Sigmoid colon (tissue), 4 donors: ENCODE measurements around the gene ELOVL7.

Experiments used
- EP300 ChIP-seq, 4 donors: sonication (generic); formaldehyde crosslinking; IDR thresholded peaks; one replicate each; pipeline ENCODE4 v1.6.1; 2017; ENCODE audit warnings: antibody characterized with exemption in 4 of 4
- POLR2AphosphoS5 ChIP-seq, 4 donors: sonication (generic); formaldehyde crosslinking; IDR thresholded peaks; one replicate each; pipeline ENCODE4 v1.6.1; 2017; ENCODE audit warnings: antibody characterized with exemption in 4 of 4
- TF ChIP-seq, protein P1 (sequence below), 4 experiments: fragments of 450-650 bp in 3 of 4; fragments of 200-600 bp in 1 of 4; IDR thresholded peaks; one replicate each; pipeline ENCODE4 v1.5.1; 2016 to 2019; ENCODE audit warnings: antibody characterized with exemption in 4 of 4, mild to moderate bottlenecking in 3 of 4, moderate library complexity in 2 of 4

DNA sequence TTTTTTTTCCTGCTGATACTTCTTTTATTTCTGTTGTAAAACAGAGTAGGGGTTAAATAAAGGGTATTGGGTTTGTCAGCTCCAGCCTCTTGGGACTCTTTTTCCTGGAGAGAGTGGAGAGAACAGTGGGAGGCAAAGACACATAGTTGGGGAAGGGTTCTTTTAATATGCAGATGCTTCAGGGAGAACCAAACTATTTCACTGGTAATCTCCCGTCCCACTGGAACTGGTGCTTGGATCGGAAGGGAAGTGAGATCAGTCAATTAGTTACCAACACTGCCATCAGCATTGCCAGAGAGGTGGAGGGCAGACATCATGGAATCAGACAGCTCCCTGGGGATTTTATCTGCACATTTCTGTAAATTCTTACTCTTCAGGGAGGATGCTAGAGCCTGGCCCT is 47.6 kb upstream of the ELOVL7 start:
- TF ChIP-seq, protein P1, sequence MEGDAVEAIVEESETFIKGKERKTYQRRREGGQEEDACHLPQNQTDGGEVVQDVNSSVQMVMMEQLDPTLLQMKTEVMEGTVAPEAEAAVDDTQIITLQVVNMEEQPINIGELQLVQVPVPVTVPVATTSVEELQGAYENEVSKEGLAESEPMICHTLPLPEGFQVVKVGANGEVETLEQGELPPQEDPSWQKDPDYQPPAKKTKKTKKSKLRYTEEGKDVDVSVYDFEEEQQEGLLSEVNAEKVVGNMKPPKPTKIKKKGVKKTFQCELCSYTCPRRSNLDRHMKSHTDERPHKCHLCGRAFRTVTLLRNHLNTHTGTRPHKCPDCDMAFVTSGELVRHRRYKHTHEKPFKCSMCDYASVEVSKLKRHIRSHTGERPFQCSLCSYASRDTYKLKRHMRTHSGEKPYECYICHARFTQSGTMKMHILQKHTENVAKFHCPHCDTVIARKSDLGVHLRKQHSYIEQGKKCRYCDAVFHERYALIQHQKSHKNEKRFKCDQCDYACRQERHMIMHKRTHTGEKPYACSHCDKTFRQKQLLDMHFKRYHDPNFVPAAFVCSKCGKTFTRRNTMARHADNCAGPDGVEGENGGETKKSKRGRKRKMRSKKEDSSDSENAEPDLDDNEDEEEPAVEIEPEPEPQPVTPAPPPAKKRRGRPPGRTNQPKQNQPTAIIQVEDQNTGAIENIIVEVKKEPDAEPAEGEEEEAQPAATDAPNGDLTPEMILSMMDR (IDR thresholded peaks at IDR 0.05) = no peak
- TF ChIP-seq POLR2AphosphoS5 (IDR thresholded peaks at IDR 0.05) (no peak), EP300 (IDR thresholded peaks at IDR 0.05) (no peak)
